ENCODE results near the gene LIX1.
A peak's percentile ranks its signal among the peaks of the same experiment; 100 is the strongest.

DNA sequence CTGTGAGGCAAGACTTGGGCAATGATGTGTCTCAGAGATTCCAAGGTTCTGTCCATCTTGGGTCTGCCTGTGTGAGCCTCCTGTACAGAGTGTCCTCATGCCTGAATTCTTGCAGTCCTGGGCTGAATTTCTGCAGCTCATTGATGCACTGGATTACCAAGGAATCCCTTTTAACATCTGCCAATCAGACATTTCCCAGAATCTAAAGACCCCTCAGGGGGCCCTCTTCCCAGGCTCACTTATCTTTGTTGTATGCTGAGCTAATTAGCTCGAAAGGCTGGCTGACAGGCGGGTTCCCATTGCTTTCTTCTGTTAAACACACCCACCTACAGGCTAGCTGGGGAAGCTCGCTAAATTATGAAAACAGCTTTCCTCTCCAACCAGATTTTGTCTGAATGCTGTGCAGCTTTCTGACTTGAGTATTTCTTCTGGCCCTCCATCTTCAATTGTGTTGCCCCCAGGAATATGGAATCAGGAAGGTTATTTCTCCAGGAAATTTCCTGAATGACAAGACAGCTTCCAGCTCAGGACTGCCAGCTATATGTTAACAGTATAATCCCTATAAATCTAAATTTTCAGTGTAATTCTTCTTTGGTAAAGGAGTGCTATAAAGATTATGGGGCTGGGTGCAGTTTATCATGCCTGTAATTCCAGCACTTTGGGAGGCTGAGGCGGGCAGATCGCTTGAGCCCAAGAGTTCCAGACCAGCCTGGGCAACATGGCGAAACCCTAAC, at the start of gene LIX1:
- TF ChIP-seq, protein P1, sequence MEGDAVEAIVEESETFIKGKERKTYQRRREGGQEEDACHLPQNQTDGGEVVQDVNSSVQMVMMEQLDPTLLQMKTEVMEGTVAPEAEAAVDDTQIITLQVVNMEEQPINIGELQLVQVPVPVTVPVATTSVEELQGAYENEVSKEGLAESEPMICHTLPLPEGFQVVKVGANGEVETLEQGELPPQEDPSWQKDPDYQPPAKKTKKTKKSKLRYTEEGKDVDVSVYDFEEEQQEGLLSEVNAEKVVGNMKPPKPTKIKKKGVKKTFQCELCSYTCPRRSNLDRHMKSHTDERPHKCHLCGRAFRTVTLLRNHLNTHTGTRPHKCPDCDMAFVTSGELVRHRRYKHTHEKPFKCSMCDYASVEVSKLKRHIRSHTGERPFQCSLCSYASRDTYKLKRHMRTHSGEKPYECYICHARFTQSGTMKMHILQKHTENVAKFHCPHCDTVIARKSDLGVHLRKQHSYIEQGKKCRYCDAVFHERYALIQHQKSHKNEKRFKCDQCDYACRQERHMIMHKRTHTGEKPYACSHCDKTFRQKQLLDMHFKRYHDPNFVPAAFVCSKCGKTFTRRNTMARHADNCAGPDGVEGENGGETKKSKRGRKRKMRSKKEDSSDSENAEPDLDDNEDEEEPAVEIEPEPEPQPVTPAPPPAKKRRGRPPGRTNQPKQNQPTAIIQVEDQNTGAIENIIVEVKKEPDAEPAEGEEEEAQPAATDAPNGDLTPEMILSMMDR (conservative IDR thresholded peaks at IDR 0.05; ENCODE audit: low read depth, low read length), result peak; percentile 82
- no peak for TF ChIP-seq EZH2 (IDR thresholded peaks at IDR 0.05; ENCODE audit: low read length, unreplicated experiment)
